ENCODE measurements around the gene STAT5B. TPM values are rescaled to one million over a fixed set of nuclear protein-coding genes. Genes with fewer than 3 reads are reported as not detected.
"Not testable (repeated sequence)": the region's sequence is repeated elsewhere in the genome, so short reads cannot be mapped to it uniquely, and the experiment has no call there.

Gene STAT5B
- total RNA-seq, 2 donors from 2014 or later: 117 to 207 TPM

- H3K36me3 Mint-ChIP-seq: peaks cover 0 to 20% of the 10 kb centered on the region in 2 donors
Observed at GRCh38 chr17:42266462-42266861, 9.7 kb downstream of the STAT5B start.

GRCh38 chr17:42264366-42264765, 11.8 kb downstream of the STAT5B start:
- peaks cover 0 to 18% of the 10 kb centered on the region in 2 donors for H3K36me3 Mint-ChIP-seq
- not testable (repeated sequence) for ATAC-seq; H3K9me3 Mint-ChIP-seq; DNase-seq (ENCODE audit: low spot score in 2 of 2); H3K27ac Mint-ChIP-seq

More at GRCh38 chr17:42266462-42266861, 9.7 kb downstream of the STAT5B start:
- no peak for DNase-seq (ENCODE audit: low spot score in 2 of 2)
- ATAC-seq: no peak
- H3K9me3 Mint-ChIP-seq: no peaks in the 10 kb centered on the region
- peak overlapping the region; percentile 84 to 97 for H3K27ac Mint-ChIP-seq

GRCh38 chr17:42260318-42260717, 15.9 kb downstream of the STAT5B start:
- H3K36me3 Mint-ChIP-seq: peaks cover 0 to 3% of the 10 kb centered on the region in 2 donors
- no peaks in the 10 kb centered on the region for H3K9me3 Mint-ChIP-seq
- no peak for DNase-seq (ENCODE audit: low spot score in 2 of 2)
- ATAC-seq: no peak
- no peak overlapping the region for H3K27ac Mint-ChIP-seq

- ATAC-seq (no peak), DNase-seq (ENCODE audit: low spot score in 2 of 2) (no peak)
- Mint-ChIP-seq H3K36me3 (peaks cover 0 to 6% of the 10 kb centered on the region in 2 donors), H3K27ac (peak overlapping the region; percentile 10 to 84), H3K9me3 (no peaks in the 10 kb centered on the region)
Observed at GRCh38 chr17:42255445-42255844, 20.7 kb downstream of the STAT5B start.

- DNase-seq (ENCODE audit: low spot score in 2 of 2) (no peak), ATAC-seq (peak in 1 of 2 donors; percentile 24)
- Mint-ChIP-seq H3K27ac (peak overlapping the region; percentile 84 to 88), H3K36me3 (peaks cover 4 to 11% of the 10 kb centered on the region in 2 donors), H3K9me3 (no peaks in the 10 kb centered on the region)
Observed at GRCh38 chr17:42253578-42253977, 22.6 kb downstream of the STAT5B start.

GRCh38 chr17:42252597-42253550, 23.3 kb downstream of the STAT5B start:
- H3K9me3 Mint-ChIP-seq: no peaks in the 10 kb centered on the region
- peak; percentile 28 to 64 for ATAC-seq
- peaks cover 6 to 13% of the 10 kb centered on the region in 2 donors for H3K36me3 Mint-ChIP-seq
- H3K27ac Mint-ChIP-seq: peak overlapping the region; percentile 84 to 88
- DNase-seq (ENCODE audit: low spot score in 2 of 2): no peak

- Mint-ChIP-seq H3K27ac (peak overlapping the region; percentile 100), H3K36me3 (peaks cover 6 to 28% of the 10 kb centered on the region in 2 donors), H3K9me3 (no peaks in the 10 kb centered on the region)
- DNase-seq (ENCODE audit: low spot score in 2 of 2): no peak
- ATAC-seq: no peak
Observed at GRCh38 chr17:42251115-42251514, 25.1 kb downstream of the STAT5B start.

- H3K9me3 Mint-ChIP-seq: no peaks in the 10 kb centered on the region
- H3K36me3 Mint-ChIP-seq: peaks cover 6 to 28% of the 10 kb centered on the region in 2 donors
- ATAC-seq (peak; percentile 65 to 76), DNase-seq (ENCODE audit: low spot score in 2 of 2) (peak in 1 of 2 donors; percentile 54)
- H3K27ac Mint-ChIP-seq: peak overlapping the region; percentile 100
Observed at GRCh38 chr17:42249681-42250446, 26.3 kb downstream of the STAT5B start.

- Mint-ChIP-seq H3K27ac (peak overlapping the region; percentile 100), H3K36me3 (peaks cover 6 to 26% of the 10 kb centered on the region in 2 donors), H3K9me3 (no peaks in the 10 kb centered on the region)
- ATAC-seq: peak; percentile 69 to 86
- DNase-seq (ENCODE audit: low spot score in 2 of 2): peak; percentile 72 to 81
Observed at GRCh38 chr17:42248351-42249179, 27.6 kb downstream of the STAT5B start.

- DNase-seq (ENCODE audit: low spot score in 2 of 2) (no peak), ATAC-seq (no peak)
- H3K9me3 Mint-ChIP-seq: no peaks in the 10 kb centered on the region
- peak overlapping the region; percentile 100 for H3K27ac Mint-ChIP-seq
- peaks cover 6 to 27% of the 10 kb centered on the region in 2 donors for H3K36me3 Mint-ChIP-seq
Observed at GRCh38 chr17:42247734-42248133, 28.5 kb downstream of the STAT5B start.

GRCh38 chr17:42246515-42246914, 29.7 kb downstream of the STAT5B start:
- DNase-seq (ENCODE audit: low spot score in 2 of 2) (no peak), ATAC-seq (peak in 1 of 2 donors; percentile 24)
- Mint-ChIP-seq H3K9me3 (no peaks in the 10 kb centered on the region), H3K36me3 (peaks cover 6 to 27% of the 10 kb centered on the region in 2 donors), H3K27ac (peak overlapping the region; percentile 100)

- H3K36me3 Mint-ChIP-seq: peaks cover 6 to 34% of the 10 kb centered on the region in 2 donors
- ATAC-seq; H3K27ac Mint-ChIP-seq; H3K9me3 Mint-ChIP-seq; DNase-seq (ENCODE audit: low spot score in 2 of 2): not testable (repeated sequence)
Observed at GRCh38 chr17:42245183-42245582, 31.0 kb downstream of the STAT5B start.

GRCh38 chr17:42244116-42244515, 32.1 kb downstream of the STAT5B start:
- peak overlapping the region in 1 of 2 donors; percentile 7 for H3K27ac Mint-ChIP-seq
- ATAC-seq; DNase-seq (ENCODE audit: low spot score in 2 of 2); H3K9me3 Mint-ChIP-seq: not testable (repeated sequence)
- peaks cover 6 to 35% of the 10 kb centered on the region in 2 donors for H3K36me3 Mint-ChIP-seq

- H3K27ac Mint-ChIP-seq: no peak overlapping the region
- ATAC-seq (no peak), DNase-seq (ENCODE audit: low spot score in 2 of 2) (no peak)
- peaks cover 1 to 30% of the 10 kb centered on the region in 2 donors for H3K36me3 Mint-ChIP-seq
- H3K9me3 Mint-ChIP-seq: no peaks in the 10 kb centered on the region
Observed at GRCh38 chr17:42243493-42243982, 32.7 kb downstream of the STAT5B start.

GRCh38 chr17:42241871-42242270, 34.3 kb downstream of the STAT5B start:
- Mint-ChIP-seq H3K9me3 (no peaks in the 10 kb centered on the region), H3K27ac (no peak overlapping the region), H3K36me3 (peaks cover 0 to 18% of the 10 kb centered on the region in 2 donors)
- no peak for ATAC-seq
- DNase-seq (ENCODE audit: low spot score in 2 of 2): no peak

GRCh38 chr17:42240863-42241262, 35.3 kb downstream of the STAT5B start:
- ATAC-seq; H3K27ac Mint-ChIP-seq; DNase-seq (ENCODE audit: low spot score in 2 of 2); H3K9me3 Mint-ChIP-seq: not testable (repeated sequence)
- peaks cover 0 to 13% of the 10 kb centered on the region in 2 donors for H3K36me3 Mint-ChIP-seq

All from activated naive CD4-positive, alpha-beta T cell treated with anti-CD3 and anti-CD28 coated beads, Interleukin-2, amount 50 U/mL, for 72 hours (primary cell).